Hepatocyte (in vitro differentiated cells): Measurements from ENCODE around the gene SOX4.

Source experiments
- EZH2phosphoT487 ChIP-seq: fragments of 200-600 bp; sonication (generic); IDR thresholded peaks from one replicate; pipeline ENCODE4 v1.6.1; 2018; ENCODE audit warnings: antibody characterized with exemption, mild to moderate bottlenecking, low read depth, moderate library complexity; ENCODE audit not compliant: unreplicated experiment, severe bottlenecking
- TF ChIP-seq, protein P1 (sequence below): fragments of 200-600 bp; sonication (generic); IDR thresholded peaks from 2 replicates; pipeline ENCODE4 v1.5.1; 2016; ENCODE audit warnings: antibody characterized with exemption, mild to moderate bottlenecking; ENCODE audit not compliant: poor library complexity

DNA sequence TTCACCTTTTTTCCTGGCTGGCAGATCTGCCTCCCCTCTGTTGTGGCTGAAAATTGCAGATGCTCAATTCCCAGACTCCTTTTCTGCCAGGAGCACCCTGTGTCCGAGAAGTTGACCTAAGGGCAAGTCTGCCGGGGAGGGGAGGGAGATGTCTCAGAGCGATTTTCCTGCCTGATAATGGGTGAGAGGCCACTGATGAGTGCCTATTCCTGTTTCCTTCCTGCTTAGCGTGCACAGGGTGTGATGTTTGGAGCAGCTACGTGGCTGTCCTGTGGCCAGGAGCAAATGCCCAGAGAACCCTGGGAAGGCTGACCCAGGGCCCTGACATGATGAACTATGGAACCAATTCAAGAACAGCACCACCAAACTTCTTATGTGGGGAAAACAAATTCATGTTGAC lies 22.5 kb downstream of the SOX4 start:
- TF ChIP-seq, protein P1, sequence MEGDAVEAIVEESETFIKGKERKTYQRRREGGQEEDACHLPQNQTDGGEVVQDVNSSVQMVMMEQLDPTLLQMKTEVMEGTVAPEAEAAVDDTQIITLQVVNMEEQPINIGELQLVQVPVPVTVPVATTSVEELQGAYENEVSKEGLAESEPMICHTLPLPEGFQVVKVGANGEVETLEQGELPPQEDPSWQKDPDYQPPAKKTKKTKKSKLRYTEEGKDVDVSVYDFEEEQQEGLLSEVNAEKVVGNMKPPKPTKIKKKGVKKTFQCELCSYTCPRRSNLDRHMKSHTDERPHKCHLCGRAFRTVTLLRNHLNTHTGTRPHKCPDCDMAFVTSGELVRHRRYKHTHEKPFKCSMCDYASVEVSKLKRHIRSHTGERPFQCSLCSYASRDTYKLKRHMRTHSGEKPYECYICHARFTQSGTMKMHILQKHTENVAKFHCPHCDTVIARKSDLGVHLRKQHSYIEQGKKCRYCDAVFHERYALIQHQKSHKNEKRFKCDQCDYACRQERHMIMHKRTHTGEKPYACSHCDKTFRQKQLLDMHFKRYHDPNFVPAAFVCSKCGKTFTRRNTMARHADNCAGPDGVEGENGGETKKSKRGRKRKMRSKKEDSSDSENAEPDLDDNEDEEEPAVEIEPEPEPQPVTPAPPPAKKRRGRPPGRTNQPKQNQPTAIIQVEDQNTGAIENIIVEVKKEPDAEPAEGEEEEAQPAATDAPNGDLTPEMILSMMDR = no peak
- no peak for TF ChIP-seq EZH2phosphoT487
